K562 treated with DMSO at 1 percent for 12 hours (cell line): Measurements from ENCODE around the gene FAM107A. TPM values are rescaled to one million over a fixed set of nuclear protein-coding genes. Genes with fewer than 3 reads are reported as not detected.

Experiments
- total RNA-seq: library from RNA; unstranded; fragments of 300-600 nt; gene quantifications from 2 replicates; pipeline ENCODE4 v1.2.3, GENCODE V29; 2022; ENCODE audit not compliant: insufficient read depth

Gene FAM107A
- not detected in 2 replicates for total RNA-seq

GRCh38 chr3:58577269-58577821 lies at the start of gene FAM107A:
FAM107A (minus strand) TSS chr3:58577391; CDS start chr3:58569860, 7,531 bp downstream.

DNA sequence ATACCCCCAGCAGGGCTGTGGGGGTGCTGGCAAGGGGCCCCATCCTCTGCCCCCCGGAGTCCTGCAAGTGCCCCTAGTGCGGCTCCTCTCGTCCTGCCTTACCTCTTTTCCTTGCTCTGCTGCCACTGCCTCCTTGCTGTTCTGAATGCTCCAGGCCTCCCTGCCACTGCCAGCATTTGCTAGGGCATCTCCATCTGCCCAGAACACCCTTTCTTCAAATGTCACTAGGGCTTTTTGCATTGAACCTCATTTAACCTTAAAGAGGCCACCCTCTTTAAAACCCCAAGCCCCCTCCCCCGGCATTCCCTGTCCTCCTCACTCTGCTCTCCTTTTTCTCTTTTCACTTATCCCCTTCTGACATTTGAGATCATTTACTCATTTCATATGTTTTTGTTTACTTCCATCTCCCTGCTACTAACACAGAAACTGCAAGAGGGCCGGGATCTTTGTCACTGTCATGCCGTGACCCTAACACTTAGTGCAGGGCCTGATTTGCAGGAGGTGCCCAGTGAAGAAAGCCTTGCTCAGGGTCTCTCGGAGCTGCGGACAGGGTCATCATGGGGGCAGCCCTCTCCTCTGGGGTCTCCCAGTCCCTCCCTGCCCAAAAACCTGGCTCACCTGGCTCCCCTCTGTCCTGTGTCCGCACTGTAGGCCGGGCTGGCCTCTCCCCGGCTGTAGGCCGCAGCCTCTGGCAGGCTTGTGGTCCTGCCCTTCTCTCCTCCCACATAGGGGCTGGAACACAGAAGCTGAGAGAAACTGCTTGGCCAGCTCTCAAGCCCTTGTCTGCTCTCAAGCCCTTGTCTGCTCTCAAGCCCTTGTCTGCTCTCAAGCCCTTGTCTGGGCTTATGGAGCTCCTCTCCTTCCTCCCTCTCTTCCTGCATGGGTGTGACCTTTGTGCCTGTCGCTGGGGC lies 40.4 kb downstream of the FAM107A start, which contains the start of gene ACOX2:
ACOX2 (minus strand) TSS at position 690 of the 911 bp plus-strand sequence. CDS start 2,084 bp downstream, outside the sequence.

Other genes starting within 250 kb of the FAM107A start
- gene PXK, start 244.5 kb downstream of the FAM107A start, total RNA-seq = 7.2 and 26.5 TPM in 2 replicates
- 50.0 and 65.1 TPM in 2 replicates for gene PDHB, start 143.6 kb downstream of the FAM107A start, total RNA-seq
- 2.2 and 6.6 TPM in 2 replicates for gene KCTD6, start 85.3 kb downstream of the FAM107A start, total RNA-seq
- gene ACOX2, start 40.2 kb downstream of the FAM107A start, total RNA-seq = not detected in 2 replicates
- not detected in 2 replicates for gene FAM3D, start 89.4 kb upstream of the FAM107A start, total RNA-seq